Liver (tissue), 3 donors: Measurements from ENCODE around the gene ADRA2A.

Source experiments
- ATF3 ChIP-seq: IDR thresholded peaks from 2 replicates; pipeline ENCODE4 v1.6.1; 2016; ENCODE audit warnings: antibody characterized with exemption
- CTCF ChIP-seq: fragments of 150-350 bp; IDR thresholded peaks from 2 replicates; pipeline ENCODE4 v1.5.1; 2017; ENCODE audit warnings: improper control_type of control experiment, low read depth, low read length; ENCODE audit not compliant: missing input control
- TAF1 ChIP-seq: conservative IDR thresholded peaks from 2 replicates; pipeline ENCODE4 v1.6.1; 2016; ENCODE audit warnings: antibody characterized with exemption, mild to moderate bottlenecking
- donor health status: healthy.
- donor health status: healthy.

- TF ChIP-seq CTCF, result no peak
- TF ChIP-seq ATF3, result no peak
- TF ChIP-seq TAF1, result no peak
Observed at GRCh38 chr10:111102359-111102837, 25.6 kb downstream of the ADRA2A start.
